ENCODE measurements around the gene EDDM3A.

Gene EDDM3A

GRCh38 chr14:20791187-20791586, 45.5 kb downstream of the EDDM3A start:
- CTCF ChIA-PET: no interaction called here
- no peak for TF ChIP-seq NFRKB (IDR thresholded peaks at IDR 0.05)
- TF ChIP-seq CTBP1 (IDR thresholded peaks at IDR 0.05; ENCODE audit: borderline replicate concordance): no peak
- TF ChIP-seq FOXA1 (IDR thresholded peaks at IDR 0.05): no peak
- TF ChIP-seq BHLHE40 (IDR thresholded peaks at IDR 0.05; ENCODE audit: borderline replicate concordance): no peak
- TF ChIP-seq TARDBP (IDR thresholded peaks at IDR 0.05): no peak

GRCh38 chr14:20791597-20791996, 45.9 kb downstream of the EDDM3A start:
- no peak for DNase-seq (ENCODE audit: extremely low spot score)
- ChIA-PET POLR2A (no interaction called here), CTCF (no interaction called here)
- no peak for TF ChIP-seq ARNT (IDR thresholded peaks at IDR 0.05)
- no peak for TF ChIP-seq LEF1 (IDR thresholded peaks at IDR 0.05; ENCODE audit: borderline replicate concordance)

More at GRCh38 chr14:20791187-20791586, 45.5 kb downstream of the EDDM3A start:
- POLR2A ChIA-PET: no interaction called here
- DNase-seq (ENCODE audit: extremely low spot score): no peak

GRCh38 chr14:20792556-20792955, 46.9 kb downstream of the EDDM3A start:
- ChIA-PET POLR2A (no interaction called here), CTCF (no interaction called here)
- no peak for DNase-seq (ENCODE audit: extremely low spot score)
- TF ChIP-seq PKNOX1 (IDR thresholded peaks at IDR 0.05) (no peak), HDGF (IDR thresholded peaks at IDR 0.05; ENCODE audit: borderline replicate concordance) (no peak), SUZ12 (IDR thresholded peaks at IDR 0.05) (no peak), L3MBTL2 (conservative IDR thresholded peaks at IDR 0.05) (no peak), SP1 (IDR thresholded peaks at IDR 0.05) (no peak), ZNF384 (IDR thresholded peaks at IDR 0.05) (no peak), FOXM1 (IDR thresholded peaks at IDR 0.05; ENCODE audit: borderline replicate concordance) (no peak), LEF1 (IDR thresholded peaks at IDR 0.05; ENCODE audit: borderline replicate concordance) (no peak), CTBP1 (IDR thresholded peaks at IDR 0.05; ENCODE audit: borderline replicate concordance) (no peak), ELF4 (IDR thresholded peaks at IDR 0.05) (no peak), BHLHE40 (IDR thresholded peaks at IDR 0.05; ENCODE audit: borderline replicate concordance) (no peak), FOXA1 (IDR thresholded peaks at IDR 0.05) (no peak), ARNT (IDR thresholded peaks at IDR 0.05) (no peak), FOXK2 (IDR thresholded peaks at IDR 0.05) (no peak), NFRKB (IDR thresholded peaks at IDR 0.05) (no peak), TARDBP (IDR thresholded peaks at IDR 0.05) (no peak)

- ChIA-PET POLR2A (no interaction called here), CTCF (no interaction called here)
- DNase-seq (ENCODE audit: extremely low spot score): no peak
- TF ChIP-seq TARDBP (IDR thresholded peaks at IDR 0.05) (no peak), ARNT (IDR thresholded peaks at IDR 0.05) (no peak), LEF1 (IDR thresholded peaks at IDR 0.05; ENCODE audit: borderline replicate concordance) (no peak), NFRKB (IDR thresholded peaks at IDR 0.05) (no peak), ELF4 (IDR thresholded peaks at IDR 0.05) (no peak), SP1 (IDR thresholded peaks at IDR 0.05) (no peak), BHLHE40 (IDR thresholded peaks at IDR 0.05; ENCODE audit: borderline replicate concordance) (no peak), FOXM1 (IDR thresholded peaks at IDR 0.05; ENCODE audit: borderline replicate concordance) (no peak), L3MBTL2 (conservative IDR thresholded peaks at IDR 0.05) (no peak), PKNOX1 (IDR thresholded peaks at IDR 0.05) (no peak), SUZ12 (IDR thresholded peaks at IDR 0.05) (no peak), ZNF384 (IDR thresholded peaks at IDR 0.05) (no peak), HDGF (IDR thresholded peaks at IDR 0.05; ENCODE audit: borderline replicate concordance) (no peak), FOXK2 (IDR thresholded peaks at IDR 0.05) (no peak), CTBP1 (IDR thresholded peaks at IDR 0.05; ENCODE audit: borderline replicate concordance) (no peak), FOXA1 (IDR thresholded peaks at IDR 0.05) (no peak)
Observed at GRCh38 chr14:20794644-20795369, 49.1 kb downstream of the EDDM3A start.

- CTCF ChIA-PET: no interaction called here
- TF ChIP-seq HDGF (IDR thresholded peaks at IDR 0.05; ENCODE audit: borderline replicate concordance) (no peak), FOXM1 (IDR thresholded peaks at IDR 0.05; ENCODE audit: borderline replicate concordance) (no peak), L3MBTL2 (conservative IDR thresholded peaks at IDR 0.05) (no peak), FOXK2 (IDR thresholded peaks at IDR 0.05) (no peak)
- no peak for DNase-seq (ENCODE audit: extremely low spot score)
- POLR2A ChIA-PET: no interaction called here
Observed at GRCh38 chr14:20797164-20797563, 51.5 kb downstream of the EDDM3A start.
